Uterus (tissue), 4 donors: Measurements from ENCODE around the gene SLC22A12. TPM values are rescaled to one million over a fixed set of nuclear protein-coding genes. Genes with fewer than 3 reads are reported as not detected.

Source experiments
- DNase-seq, 2 donors: peaks; one replicate each; pipeline ENCODE4 v3.0.0-alpha.2; 2019 to 2020
- H3K27ac ChIP-seq, 2 donors: fragments of 200-600 bp; sonication (generic); 1 replicate in 1 of 2; 2 replicates in 1 of 2; pipeline ENCODE4 v1.5.1; 2016 to 2018
- H3K27me3 ChIP-seq, 2 donors: fragments of 200-600 bp; sonication (generic); one replicate each; pipeline ENCODE4 v1.5.1; 2018 to 2019; ENCODE audit warnings: control low read depth in 1 of 2
- H3K36me3 ChIP-seq, 2 donors: fragments of 200-600 bp; sonication (generic); one replicate each; pipeline ENCODE4 v1.5.1; 2019; ENCODE audit warnings: control low read depth in 1 of 2
- H3K4me1 ChIP-seq, 2 donors: fragments of 200-600 bp; sonication (generic); one replicate each; pipeline ENCODE4 v1.5.1; 2018 to 2019; ENCODE audit warnings: control low read depth in 1 of 2
- H3K4me3 ChIP-seq, 2 donors: fragments of 200-600 bp; sonication (generic); 1 replicate in 1 of 2; 2 replicates in 1 of 2; pipeline ENCODE4 v1.5.1; 2018 to 2019; ENCODE audit warnings: mild to moderate bottlenecking in 1 of 2
- H3K9me3 ChIP-seq, 2 donors: fragments of 200-600 bp; sonication (generic); one replicate each; pipeline ENCODE4 v1.5.1; 2019; ENCODE audit warnings: control low read depth in 1 of 2
- POLR2A ChIP-seq, 2 donors: fragments of 450-650 bp; IDR thresholded peaks; one replicate each; pipeline ENCODE4 v1.6.1; 2016; ENCODE audit warnings: antibody characterized with exemption in 2 of 2, mild to moderate bottlenecking in 1 of 2, moderate library complexity in 1 of 2
- intact Hi-C: fragments of 100-400 bp; cut with DNase I; formaldehyde crosslinking; loops from one replicate; pipeline ENCODE4 v1.15.1; 2023; ENCODE audit warnings: low total_unique reads
- total RNA-seq, 4 donors: library from RNA; depleted of rRNA in 3 of 4; stranded (reverse); fragments of >200 nt in 3 of 4; gene quantifications; one replicate each; pipeline versions ENCODE4 v1.1.0 to v1.2.4, GENCODE V29; 2014 to 2023
- TF ChIP-seq, protein P1 (sequence below), 4 experiments: fragments of 200-600 bp in 2 of 4; fragments of 450-650 bp in 2 of 4; sonication (generic) in 2 of 4; IDR thresholded peaks; one replicate each; pipeline ENCODE4 v1.5.1; 2016 to 2019; ENCODE audit warnings: antibody characterized with exemption in 4 of 4, mild to moderate bottlenecking in 2 of 4, moderate library complexity in 1 of 4
- donor health status: DM: yes; HTN: yes; CAD: no.

SLC22A12 gene
- total RNA-seq, 4 donors from 2014 or later, result not detected

GRCh38 chr11:64598797-64599697 lies 8.0 kb downstream of the SLC22A12 start:
- Histone ChIP-seq H3K36me3 (no peaks in the 10 kb centered on the region), H3K27ac (no peak overlapping the region), H3K4me3 (no peak overlapping the region), H3K4me1 (no peaks in the 10 kb centered on the region), H3K27me3 (no peaks in the 10 kb centered on the region), H3K9me3 (no peaks in the 10 kb centered on the region)
- no peak for TF ChIP-seq POLR2A (IDR thresholded peaks at IDR 0.05)
- TF ChIP-seq, protein P1, sequence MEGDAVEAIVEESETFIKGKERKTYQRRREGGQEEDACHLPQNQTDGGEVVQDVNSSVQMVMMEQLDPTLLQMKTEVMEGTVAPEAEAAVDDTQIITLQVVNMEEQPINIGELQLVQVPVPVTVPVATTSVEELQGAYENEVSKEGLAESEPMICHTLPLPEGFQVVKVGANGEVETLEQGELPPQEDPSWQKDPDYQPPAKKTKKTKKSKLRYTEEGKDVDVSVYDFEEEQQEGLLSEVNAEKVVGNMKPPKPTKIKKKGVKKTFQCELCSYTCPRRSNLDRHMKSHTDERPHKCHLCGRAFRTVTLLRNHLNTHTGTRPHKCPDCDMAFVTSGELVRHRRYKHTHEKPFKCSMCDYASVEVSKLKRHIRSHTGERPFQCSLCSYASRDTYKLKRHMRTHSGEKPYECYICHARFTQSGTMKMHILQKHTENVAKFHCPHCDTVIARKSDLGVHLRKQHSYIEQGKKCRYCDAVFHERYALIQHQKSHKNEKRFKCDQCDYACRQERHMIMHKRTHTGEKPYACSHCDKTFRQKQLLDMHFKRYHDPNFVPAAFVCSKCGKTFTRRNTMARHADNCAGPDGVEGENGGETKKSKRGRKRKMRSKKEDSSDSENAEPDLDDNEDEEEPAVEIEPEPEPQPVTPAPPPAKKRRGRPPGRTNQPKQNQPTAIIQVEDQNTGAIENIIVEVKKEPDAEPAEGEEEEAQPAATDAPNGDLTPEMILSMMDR (IDR thresholded peaks at IDR 0.05), result no peak
- intact Hi-C loops, result no loop called here
- no peak for DNase-seq

GRCh38 chr11:64599698-64600211 lies 8.7 kb downstream of the SLC22A12 start:
- no peaks in the 10 kb centered on the region for H3K9me3 ChIP-seq
- no peak overlapping the region for H3K4me3 ChIP-seq
- DNase-seq, result no peak
- TF ChIP-seq POLR2A (IDR thresholded peaks at IDR 0.05), result no peak
- TF ChIP-seq, protein P1 (IDR thresholded peaks at IDR 0.05), result no peak
- H3K4me1 ChIP-seq, result no peaks in the 10 kb centered on the region
- no peaks in the 10 kb centered on the region for H3K36me3 ChIP-seq
- intact Hi-C loops, result no loop called here
- H3K27me3 ChIP-seq, result no peaks in the 10 kb centered on the region
- H3K27ac ChIP-seq, result no peak overlapping the region

DNA sequence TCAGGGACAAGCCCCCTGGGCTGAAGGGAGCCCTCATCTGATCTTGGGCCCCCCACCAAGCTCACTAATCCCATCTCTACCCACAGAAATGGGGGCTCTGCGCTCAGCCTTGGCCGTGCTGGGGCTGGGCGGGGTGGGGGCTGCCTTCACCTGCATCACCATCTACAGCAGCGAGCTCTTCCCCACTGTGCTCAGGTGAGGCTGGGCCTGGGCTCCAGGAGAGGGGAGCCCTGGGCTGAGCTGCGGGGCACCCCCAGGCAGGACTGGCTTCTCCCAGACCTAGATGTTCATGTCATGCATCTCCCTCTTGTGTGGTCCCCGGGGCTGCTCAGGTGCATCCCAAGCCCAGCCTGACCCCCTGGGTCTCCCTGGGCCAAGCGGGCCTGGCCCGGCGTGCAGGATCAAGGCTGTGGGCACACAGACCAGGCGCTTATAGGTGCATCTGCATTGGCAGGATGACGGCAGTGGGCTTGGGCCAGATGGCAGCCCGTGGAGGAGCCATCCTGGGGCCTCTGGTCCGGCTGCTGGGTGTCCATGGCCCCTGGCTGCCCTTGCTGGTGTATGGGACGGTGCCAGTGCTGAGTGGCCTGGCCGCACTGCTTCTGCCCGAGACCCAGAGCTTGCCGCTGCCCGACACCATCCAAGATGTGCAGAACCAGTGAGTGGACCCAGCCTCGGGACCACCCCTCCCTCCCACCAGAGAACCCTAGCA lies 9.4 kb downstream of the SLC22A12 start:
- intact Hi-C loops, result no loop called here
- Histone ChIP-seq H3K4me3 (no peak overlapping the region), H3K27me3 (no peaks in the 10 kb centered on the region), H3K4me1 (no peaks in the 10 kb centered on the region), H3K9me3 (no peaks in the 10 kb centered on the region), H3K27ac (no peak overlapping the region), H3K36me3 (no peaks in the 10 kb centered on the region)
- TF ChIP-seq, protein P1 (IDR thresholded peaks at IDR 0.05), result no peak
- no peak for TF ChIP-seq POLR2A (IDR thresholded peaks at IDR 0.05)
- DNase-seq, result no peak

DNA sequence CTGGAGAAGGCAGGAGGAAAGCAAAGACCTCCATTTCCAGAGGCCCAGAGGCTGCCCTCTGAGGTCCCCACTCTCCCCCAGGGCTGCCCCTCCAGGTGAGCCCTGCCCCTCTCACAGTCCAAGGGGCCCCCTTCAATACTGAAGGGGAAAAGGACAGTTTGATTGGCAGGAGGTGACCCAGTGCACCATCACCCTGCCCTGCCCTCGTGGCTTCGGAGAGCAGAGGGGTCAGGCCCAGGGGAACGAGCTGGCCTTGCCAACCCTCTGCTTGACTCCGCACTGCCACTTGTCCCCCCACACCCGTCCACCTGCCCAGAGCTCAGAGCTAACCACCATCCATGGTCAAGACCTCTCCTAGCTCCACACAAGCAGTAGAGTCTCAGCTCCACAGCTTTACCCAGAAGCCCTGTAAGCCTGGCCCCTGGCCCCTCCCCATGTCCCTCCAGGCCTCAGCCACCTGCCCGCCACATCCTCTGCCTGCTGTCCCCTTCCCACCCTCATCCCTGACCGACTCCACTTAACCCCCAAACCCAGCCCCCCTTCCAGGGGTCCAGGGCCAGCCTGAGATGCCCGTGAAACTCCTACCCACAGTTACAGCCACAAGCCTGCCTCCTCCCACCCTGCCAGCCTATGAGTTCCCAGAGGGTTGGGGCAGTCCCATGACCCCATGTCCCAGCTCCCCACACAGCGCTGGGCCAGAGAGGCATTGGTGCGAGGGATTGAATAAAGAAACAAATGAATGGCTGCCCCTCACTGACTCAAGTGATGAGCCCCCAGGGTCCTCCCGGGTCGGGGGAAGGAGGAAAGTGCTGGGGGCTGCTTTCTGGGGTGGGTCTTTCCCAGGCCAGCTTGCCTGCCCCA lies 10.8 kb downstream of the SLC22A12 start:
- intact Hi-C loops, result no loop called here
- DNase-seq, result no peak
- no peaks in the 10 kb centered on the region for H3K9me3 ChIP-seq
- TF ChIP-seq POLR2A (IDR thresholded peaks at IDR 0.05), result no peak
- TF ChIP-seq, protein P1 (IDR thresholded peaks at IDR 0.05), result no peak
- no peaks in the 10 kb centered on the region for H3K27me3 ChIP-seq
- no peaks in the 10 kb centered on the region for H3K4me1 ChIP-seq
- no peak overlapping the region for H3K27ac ChIP-seq
- H3K4me3 ChIP-seq, result no peak overlapping the region
- no peaks in the 10 kb centered on the region for H3K36me3 ChIP-seq
